ENCODE measurements around the gene PXN.

PXN gene

GRCh38 chr12:120265473-120266179, at the start of gene PXN:
PXN (minus strand) TSS chr12:120265730; CDS start chr12:120265629, 101 bp downstream.
- peak; percentile 88 for TF ChIP-seq CTCF (IDR thresholded peaks at IDR 0.05)

- peak; percentile 47 for TF ChIP-seq CTCF (IDR thresholded peaks at IDR 0.05)
Observed at GRCh38 chr12:120314220-120314619, 48.7 kb upstream of the PXN start.

- peak; percentile 90 for TF ChIP-seq CTCF (IDR thresholded peaks at IDR 0.05)
Observed at GRCh38 chr12:120301962-120302815, 36.7 kb upstream of the PXN start, which contains the start of gene SIRT4. SIRT4 (plus strand) TSS chr12:120302321; CDS start chr12:120303562, 1,241 bp downstream.

GRCh38 chr12:120292661-120293531, 27.4 kb upstream of the PXN start, which contains the start of gene RNU4-1:
RNU4-1 (minus strand) TSS chr12:120293237.
- TF ChIP-seq CTCF (IDR thresholded peaks at IDR 0.05), result no peak

- no peak for TF ChIP-seq CTCF (IDR thresholded peaks at IDR 0.05)
Observed at GRCh38 chr12:120292411-120292660, 26.8 kb upstream of the PXN start.

GRCh38 chr12:120290609-120291305, 25.2 kb upstream of the PXN start:
- no peak for TF ChIP-seq CTCF (IDR thresholded peaks at IDR 0.05)

GRCh38 chr12:120287491-120287890, 22.0 kb upstream of the PXN start:
- TF ChIP-seq CTCF (IDR thresholded peaks at IDR 0.05), result no peak

Measured in LNCAP (cell line).